ENCODE data around the gene CUL1. TPM values are rescaled to one million over a fixed set of nuclear protein-coding genes. Genes with fewer than 3 reads are reported as not detected.

The CUL1 gene
- total RNA-seq, 2 donors from 2014 or later = 35.0 to 42.1 TPM

DNA sequence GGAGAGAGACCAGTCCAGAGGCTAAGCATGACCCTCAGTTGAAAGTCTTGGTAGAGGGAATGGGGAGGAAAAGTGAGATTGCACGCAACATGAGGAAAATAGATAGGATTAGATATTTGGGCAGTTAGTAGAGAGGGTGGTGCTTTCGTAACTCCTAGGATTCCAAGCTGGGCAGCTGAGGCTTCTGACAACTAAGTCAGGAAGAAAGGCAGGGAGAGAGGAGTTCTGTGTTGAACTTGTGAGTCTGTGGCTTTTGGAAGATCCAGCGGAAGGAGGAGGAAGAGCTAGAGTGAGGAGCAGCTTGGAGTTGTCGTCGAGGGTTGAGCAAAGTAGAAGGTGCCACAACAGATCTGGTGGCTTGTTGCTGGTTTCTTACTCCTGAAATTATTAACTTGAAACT lies 21.8 kb downstream of the CUL1 start:
- no peak overlapping the region for H3K4me3 ChIP-seq (ENCODE audit: low read length)
- peaks cover 27% of the 10 kb centered on the region for H3K4me1 Mint-ChIP-seq
- H3K36me3 Mint-ChIP-seq (ENCODE audit: low read depth) = peaks cover 4% of the 10 kb centered on the region
- WGBS, 2 experiments (ENCODE audit: insufficient coverage in 1 of 2, insufficient read length in 1 of 2) = 89 to 98% methylated on average over 5 of the region's 5 CpGs
- H3K4me3 Mint-ChIP-seq = no peak overlapping the region
- no peak overlapping the region for H3K9ac ChIP-seq (ENCODE audit: extremely low read depth, low read length, poor library complexity, severe bottlenecking)
- no peaks in the 10 kb centered on the region for H3K4me1 ChIP-seq (ENCODE audit: control insufficient read depth, insufficient read depth, low read length)
- no peaks in the 10 kb centered on the region for H3K9me3 Mint-ChIP-seq
- no peak overlapping the region for H3K27ac Mint-ChIP-seq
- H3K27me3 Mint-ChIP-seq (ENCODE audit: insufficient read depth) = no peaks in the 10 kb centered on the region
- no peaks in the 10 kb centered on the region for H3K36me3 ChIP-seq (ENCODE audit: control insufficient read depth, insufficient read depth, low read length)
- no peaks in the 10 kb centered on the region for H3K27me3 ChIP-seq (ENCODE audit: control insufficient read depth, insufficient read depth, low read length, poor library complexity, severe bottlenecking)
- H3K27ac ChIP-seq (ENCODE audit: low read depth, low read length) = no peak overlapping the region
- H3K9me3 ChIP-seq (ENCODE audit: control insufficient read depth, low read length) = no peaks in the 10 kb centered on the region
- DNase-seq = no peak
- TF ChIP-seq, protein P1, sequence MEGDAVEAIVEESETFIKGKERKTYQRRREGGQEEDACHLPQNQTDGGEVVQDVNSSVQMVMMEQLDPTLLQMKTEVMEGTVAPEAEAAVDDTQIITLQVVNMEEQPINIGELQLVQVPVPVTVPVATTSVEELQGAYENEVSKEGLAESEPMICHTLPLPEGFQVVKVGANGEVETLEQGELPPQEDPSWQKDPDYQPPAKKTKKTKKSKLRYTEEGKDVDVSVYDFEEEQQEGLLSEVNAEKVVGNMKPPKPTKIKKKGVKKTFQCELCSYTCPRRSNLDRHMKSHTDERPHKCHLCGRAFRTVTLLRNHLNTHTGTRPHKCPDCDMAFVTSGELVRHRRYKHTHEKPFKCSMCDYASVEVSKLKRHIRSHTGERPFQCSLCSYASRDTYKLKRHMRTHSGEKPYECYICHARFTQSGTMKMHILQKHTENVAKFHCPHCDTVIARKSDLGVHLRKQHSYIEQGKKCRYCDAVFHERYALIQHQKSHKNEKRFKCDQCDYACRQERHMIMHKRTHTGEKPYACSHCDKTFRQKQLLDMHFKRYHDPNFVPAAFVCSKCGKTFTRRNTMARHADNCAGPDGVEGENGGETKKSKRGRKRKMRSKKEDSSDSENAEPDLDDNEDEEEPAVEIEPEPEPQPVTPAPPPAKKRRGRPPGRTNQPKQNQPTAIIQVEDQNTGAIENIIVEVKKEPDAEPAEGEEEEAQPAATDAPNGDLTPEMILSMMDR (conservative IDR thresholded peaks at IDR 0.05) = no peak

DNA sequence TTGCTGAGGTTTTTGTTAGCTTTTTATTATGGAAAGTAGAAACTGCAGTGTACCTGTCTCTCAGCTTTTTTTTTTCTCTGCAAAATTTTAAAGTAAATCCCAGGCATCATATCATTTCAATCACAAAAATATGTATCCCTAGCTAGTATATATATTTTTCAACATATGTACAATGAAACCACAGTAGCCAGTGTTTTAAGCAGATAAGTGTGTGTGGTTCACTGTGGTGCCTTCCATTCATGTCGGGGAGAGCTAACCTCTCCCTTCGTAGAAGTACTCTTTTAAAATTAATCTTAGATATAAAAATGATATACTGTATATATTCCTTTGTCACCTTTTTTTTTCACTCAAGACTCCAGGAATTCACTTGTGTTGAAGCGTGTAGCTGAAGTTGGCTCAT lies 22.7 kb downstream of the CUL1 start:
- peaks cover 26% of the 10 kb centered on the region for H3K4me1 Mint-ChIP-seq
- H3K27ac ChIP-seq (ENCODE audit: low read depth, low read length) = no peak overlapping the region
- H3K9ac ChIP-seq (ENCODE audit: extremely low read depth, low read length, poor library complexity, severe bottlenecking) = no peak overlapping the region
- no peaks in the 10 kb centered on the region for H3K36me3 ChIP-seq (ENCODE audit: control insufficient read depth, insufficient read depth, low read length)
- 100% methylated on average over 1 of the region's 3 CpGs; no CpG with 5 or more reads in 1 of the 2 experiments for WGBS, 2 experiments (ENCODE audit: insufficient coverage in 1 of 2, insufficient read length in 1 of 2)
- H3K9me3 Mint-ChIP-seq = no peaks in the 10 kb centered on the region
- TF ChIP-seq, protein P1 (conservative IDR thresholded peaks at IDR 0.05) = no peak
- peaks cover 2% of the 10 kb centered on the region for H3K36me3 Mint-ChIP-seq (ENCODE audit: low read depth)
- no peaks in the 10 kb centered on the region for H3K9me3 ChIP-seq (ENCODE audit: control insufficient read depth, low read length)
- no peak overlapping the region for H3K4me3 ChIP-seq (ENCODE audit: low read length)
- H3K4me1 ChIP-seq (ENCODE audit: control insufficient read depth, insufficient read depth, low read length) = no peaks in the 10 kb centered on the region
- H3K4me3 Mint-ChIP-seq = no peak overlapping the region
- H3K27ac Mint-ChIP-seq = no peak overlapping the region
- no peak for DNase-seq
- H3K27me3 Mint-ChIP-seq (ENCODE audit: insufficient read depth) = no peaks in the 10 kb centered on the region
- no peaks in the 10 kb centered on the region for H3K27me3 ChIP-seq (ENCODE audit: control insufficient read depth, insufficient read depth, low read length, poor library complexity, severe bottlenecking)

DNA sequence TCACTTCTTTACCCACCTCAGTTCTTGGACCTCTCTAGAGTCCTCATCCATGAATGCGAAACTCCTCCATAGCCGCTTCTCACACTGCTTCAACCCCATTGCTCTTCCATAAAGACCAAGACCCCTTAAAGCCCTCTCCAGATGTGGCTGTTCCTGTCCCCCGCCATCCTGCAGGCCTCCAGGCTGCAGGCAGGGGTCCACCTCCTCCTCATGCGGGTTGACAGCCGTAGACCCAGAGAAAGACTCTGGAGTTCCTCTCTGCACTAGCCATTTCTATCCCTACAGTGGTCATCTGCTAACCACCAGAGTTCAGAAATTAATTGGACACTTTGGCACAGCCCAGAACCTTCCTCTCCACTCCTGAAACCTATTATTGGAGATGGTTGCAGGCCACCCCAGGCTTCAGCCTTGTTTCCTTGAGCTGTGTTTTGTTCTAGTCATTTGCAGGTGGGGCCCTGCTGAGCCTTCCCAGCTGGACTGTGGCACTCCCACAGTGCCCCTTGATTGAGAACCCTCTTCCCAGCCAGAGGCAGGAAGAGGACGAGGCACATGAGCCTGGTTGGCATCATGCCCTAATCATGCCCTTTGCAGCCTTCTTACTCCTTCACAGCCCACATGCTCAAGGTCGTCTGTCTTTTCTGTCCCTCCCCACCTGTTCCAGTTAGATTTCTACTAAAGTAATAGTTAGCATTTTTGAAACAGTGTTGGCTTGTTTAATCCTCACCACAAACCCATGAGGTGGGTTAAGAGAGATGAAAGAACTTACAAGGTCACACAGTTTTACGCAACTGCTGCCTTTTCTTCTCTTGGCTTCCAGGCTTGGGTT lies 23.9 kb downstream of the CUL1 start:
- H3K9me3 Mint-ChIP-seq = no peaks in the 10 kb centered on the region
- H3K27me3 Mint-ChIP-seq (ENCODE audit: insufficient read depth) = no peaks in the 10 kb centered on the region
- Histone ChIP-seq H3K36me3 (ENCODE audit: control insufficient read depth, insufficient read depth, low read length) (no peaks in the 10 kb centered on the region), H3K4me1 (ENCODE audit: control insufficient read depth, insufficient read depth, low read length) (no peaks in the 10 kb centered on the region), H3K4me3 (ENCODE audit: low read length) (no peak overlapping the region), H3K9ac (ENCODE audit: extremely low read depth, low read length, poor library complexity, severe bottlenecking) (no peak overlapping the region), H3K27me3 (ENCODE audit: control insufficient read depth, insufficient read depth, low read length, poor library complexity, severe bottlenecking) (no peaks in the 10 kb centered on the region), H3K27ac (ENCODE audit: low read depth, low read length) (no peak overlapping the region), H3K9me3 (ENCODE audit: control insufficient read depth, low read length) (no peaks in the 10 kb centered on the region)
- no peak overlapping the region for H3K27ac Mint-ChIP-seq
- TF ChIP-seq, protein P1 (conservative IDR thresholded peaks at IDR 0.05) = peak; percentile 40
- no peak overlapping the region for H3K4me3 Mint-ChIP-seq
- peaks cover 25% of the 10 kb centered on the region for H3K4me1 Mint-ChIP-seq
- no peaks in the 10 kb centered on the region for H3K36me3 Mint-ChIP-seq (ENCODE audit: low read depth)
- 95 to 96% methylated on average over 3 to 8 of the region's 8 CpGs for WGBS, 2 experiments (ENCODE audit: insufficient coverage in 1 of 2, insufficient read length in 1 of 2)
- no peak for DNase-seq
